ENCODE results near the gene PHAX.

DNA sequence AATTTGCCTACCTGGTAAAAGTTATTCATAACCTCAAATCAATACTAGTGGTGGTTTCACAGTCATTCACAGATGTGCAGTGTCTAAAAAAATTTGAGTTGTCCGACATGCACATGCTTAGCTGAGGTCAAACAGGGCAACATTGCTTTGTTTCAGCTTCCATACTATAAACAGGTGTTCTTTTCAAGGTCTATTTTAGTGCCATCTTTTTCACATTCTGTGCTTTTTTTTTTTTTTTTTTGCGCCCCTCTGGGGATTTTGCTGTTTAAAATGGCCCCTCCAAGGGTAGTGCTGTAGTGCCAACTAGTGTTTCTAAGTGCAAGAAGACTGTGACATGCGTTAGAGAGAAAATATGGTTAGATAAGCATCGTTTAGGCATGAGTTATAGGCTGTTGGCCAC lies 14.5 kb downstream of the PHAX start:
- TF ChIP-seq SP1 (IDR thresholded peaks at IDR 0.05; ENCODE audit: low read depth) (no peak), RAD21 (IDR thresholded peaks at IDR 0.05; ENCODE audit: low read depth) (no peak), EZH2 (IDR thresholded peaks at IDR 0.05) (no peak), POLR2AphosphoS5 (IDR thresholded peaks at IDR 0.05; ENCODE audit: low read depth, low read length) (no peak)
- TF ChIP-seq, protein P1, sequence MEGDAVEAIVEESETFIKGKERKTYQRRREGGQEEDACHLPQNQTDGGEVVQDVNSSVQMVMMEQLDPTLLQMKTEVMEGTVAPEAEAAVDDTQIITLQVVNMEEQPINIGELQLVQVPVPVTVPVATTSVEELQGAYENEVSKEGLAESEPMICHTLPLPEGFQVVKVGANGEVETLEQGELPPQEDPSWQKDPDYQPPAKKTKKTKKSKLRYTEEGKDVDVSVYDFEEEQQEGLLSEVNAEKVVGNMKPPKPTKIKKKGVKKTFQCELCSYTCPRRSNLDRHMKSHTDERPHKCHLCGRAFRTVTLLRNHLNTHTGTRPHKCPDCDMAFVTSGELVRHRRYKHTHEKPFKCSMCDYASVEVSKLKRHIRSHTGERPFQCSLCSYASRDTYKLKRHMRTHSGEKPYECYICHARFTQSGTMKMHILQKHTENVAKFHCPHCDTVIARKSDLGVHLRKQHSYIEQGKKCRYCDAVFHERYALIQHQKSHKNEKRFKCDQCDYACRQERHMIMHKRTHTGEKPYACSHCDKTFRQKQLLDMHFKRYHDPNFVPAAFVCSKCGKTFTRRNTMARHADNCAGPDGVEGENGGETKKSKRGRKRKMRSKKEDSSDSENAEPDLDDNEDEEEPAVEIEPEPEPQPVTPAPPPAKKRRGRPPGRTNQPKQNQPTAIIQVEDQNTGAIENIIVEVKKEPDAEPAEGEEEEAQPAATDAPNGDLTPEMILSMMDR (IDR thresholded peaks at IDR 0.05 in 2 of 3, conservative IDR thresholded peaks at IDR 0.05 in 1 of 3; ENCODE audit: borderline replicate concordance in 1 of 3, insufficient read depth in 1 of 3, low read depth in 2 of 3, low read length in 2 of 3), result no peak
- TF ChIP-seq, protein P2, sequence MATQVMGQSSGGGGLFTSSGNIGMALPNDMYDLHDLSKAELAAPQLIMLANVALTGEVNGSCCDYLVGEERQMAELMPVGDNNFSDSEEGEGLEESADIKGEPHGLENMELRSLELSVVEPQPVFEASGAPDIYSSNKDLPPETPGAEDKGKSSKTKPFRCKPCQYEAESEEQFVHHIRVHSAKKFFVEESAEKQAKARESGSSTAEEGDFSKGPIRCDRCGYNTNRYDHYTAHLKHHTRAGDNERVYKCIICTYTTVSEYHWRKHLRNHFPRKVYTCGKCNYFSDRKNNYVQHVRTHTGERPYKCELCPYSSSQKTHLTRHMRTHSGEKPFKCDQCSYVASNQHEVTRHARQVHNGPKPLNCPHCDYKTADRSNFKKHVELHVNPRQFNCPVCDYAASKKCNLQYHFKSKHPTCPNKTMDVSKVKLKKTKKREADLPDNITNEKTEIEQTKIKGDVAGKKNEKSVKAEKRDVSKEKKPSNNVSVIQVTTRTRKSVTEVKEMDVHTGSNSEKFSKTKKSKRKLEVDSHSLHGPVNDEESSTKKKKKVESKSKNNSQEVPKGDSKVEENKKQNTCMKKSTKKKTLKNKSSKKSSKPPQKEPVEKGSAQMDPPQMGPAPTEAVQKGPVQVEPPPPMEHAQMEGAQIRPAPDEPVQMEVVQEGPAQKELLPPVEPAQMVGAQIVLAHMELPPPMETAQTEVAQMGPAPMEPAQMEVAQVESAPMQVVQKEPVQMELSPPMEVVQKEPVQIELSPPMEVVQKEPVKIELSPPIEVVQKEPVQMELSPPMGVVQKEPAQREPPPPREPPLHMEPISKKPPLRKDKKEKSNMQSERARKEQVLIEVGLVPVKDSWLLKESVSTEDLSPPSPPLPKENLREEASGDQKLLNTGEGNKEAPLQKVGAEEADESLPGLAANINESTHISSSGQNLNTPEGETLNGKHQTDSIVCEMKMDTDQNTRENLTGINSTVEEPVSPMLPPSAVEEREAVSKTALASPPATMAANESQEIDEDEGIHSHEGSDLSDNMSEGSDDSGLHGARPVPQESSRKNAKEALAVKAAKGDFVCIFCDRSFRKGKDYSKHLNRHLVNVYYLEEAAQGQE (IDR thresholded peaks at IDR 0.05; ENCODE audit: low read depth), result no peak
- TF ChIP-seq, protein P3, sequence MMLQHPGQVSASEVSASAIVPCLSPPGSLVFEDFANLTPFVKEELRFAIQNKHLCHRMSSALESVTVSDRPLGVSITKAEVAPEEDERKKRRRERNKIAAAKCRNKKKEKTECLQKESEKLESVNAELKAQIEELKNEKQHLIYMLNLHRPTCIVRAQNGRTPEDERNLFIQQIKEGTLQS (IDR thresholded peaks at IDR 0.05), result no peak
- TF ChIP-seq, protein P4, sequence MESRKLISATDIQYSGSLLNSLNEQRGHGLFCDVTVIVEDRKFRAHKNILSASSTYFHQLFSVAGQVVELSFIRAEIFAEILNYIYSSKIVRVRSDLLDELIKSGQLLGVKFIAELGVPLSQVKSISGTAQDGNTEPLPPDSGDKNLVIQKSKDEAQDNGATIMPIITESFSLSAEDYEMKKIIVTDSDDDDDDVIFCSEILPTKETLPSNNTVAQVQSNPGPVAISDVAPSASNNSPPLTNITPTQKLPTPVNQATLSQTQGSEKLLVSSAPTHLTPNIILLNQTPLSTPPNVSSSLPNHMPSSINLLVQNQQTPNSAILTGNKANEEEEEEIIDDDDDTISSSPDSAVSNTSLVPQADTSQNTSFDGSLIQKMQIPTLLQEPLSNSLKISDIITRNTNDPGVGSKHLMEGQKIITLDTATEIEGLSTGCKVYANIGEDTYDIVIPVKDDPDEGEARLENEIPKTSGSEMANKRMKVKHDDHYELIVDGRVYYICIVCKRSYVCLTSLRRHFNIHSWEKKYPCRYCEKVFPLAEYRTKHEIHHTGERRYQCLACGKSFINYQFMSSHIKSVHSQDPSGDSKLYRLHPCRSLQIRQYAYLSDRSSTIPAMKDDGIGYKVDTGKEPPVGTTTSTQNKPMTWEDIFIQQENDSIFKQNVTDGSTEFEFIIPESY (IDR thresholded peaks at IDR 0.05; ENCODE audit: extremely low read depth, insufficient replicate concordance, low read length), result no peak
